ENCODE results near the gene VWA7. TPM values are rescaled to one million over a fixed set of nuclear protein-coding genes. Genes with fewer than 3 reads are reported as not detected.

The VWA7 gene
- total RNA-seq, 1 donor from 2014 or later = 0.31 TPM

DNA sequence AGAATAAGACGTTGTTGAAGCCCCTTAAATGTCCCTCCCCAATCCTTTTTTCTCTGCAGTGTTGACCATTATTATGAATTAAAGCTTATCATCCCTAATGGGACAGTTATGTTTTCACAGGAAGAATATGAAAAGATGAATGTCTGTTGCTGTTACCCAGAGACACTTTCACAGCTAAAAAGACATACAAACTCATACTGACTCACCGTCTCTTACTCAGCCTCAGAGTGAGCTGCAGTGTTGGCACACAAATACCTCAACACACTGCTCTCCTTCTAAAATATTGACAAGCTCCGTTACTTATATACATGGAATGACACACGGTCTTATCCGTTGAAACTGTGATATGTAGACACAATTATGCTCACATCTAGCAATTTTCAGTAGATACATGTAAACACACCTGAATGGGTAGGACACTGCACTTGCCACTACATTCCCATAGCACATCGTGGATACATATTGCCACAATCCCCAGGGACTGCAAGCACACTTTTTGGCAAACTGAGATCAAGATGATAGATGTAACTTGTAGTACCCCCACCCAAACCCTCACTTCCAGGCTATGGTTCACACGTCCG lies 24.3 kb downstream of the VWA7 start:
- no peak for DNase-seq

GRCh38 chr6:31750411-31751022 lies 26.6 kb downstream of the VWA7 start:
- DNase-seq = no peak

DNA sequence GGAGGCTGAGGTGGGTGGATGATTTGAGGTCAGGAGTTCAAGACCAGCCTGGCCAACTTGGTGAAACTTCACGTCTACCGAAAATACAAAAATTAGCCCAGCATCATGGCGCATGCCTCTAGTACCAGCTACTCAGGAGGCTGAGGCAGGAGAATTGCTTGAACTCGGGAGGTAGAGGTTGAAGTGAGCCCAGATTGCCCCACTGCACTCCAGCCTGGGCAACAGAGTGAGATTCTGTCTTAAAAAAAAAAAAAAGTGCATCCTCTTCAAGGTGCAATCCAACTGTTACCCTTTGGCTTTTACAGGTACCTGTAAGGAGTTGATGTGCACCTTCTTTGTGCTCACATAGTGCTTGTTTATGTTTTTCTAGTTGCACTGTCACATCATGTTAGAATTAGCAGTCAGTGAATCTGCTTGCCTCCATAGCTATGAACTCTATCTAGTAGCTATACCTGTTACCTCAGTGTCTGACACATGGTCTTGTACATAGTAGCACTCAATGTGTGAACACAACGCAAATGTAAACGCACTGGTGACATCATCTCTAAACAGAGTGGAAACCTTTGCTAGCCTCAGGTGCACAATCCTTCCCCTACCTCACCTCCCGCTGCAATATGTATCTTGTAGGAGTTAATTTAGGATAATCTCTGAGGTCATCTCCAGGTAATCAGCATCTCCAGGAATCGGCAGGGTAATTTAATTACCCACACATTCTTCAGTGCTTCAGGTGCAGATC lies 27.7 kb downstream of the VWA7 start:
- no peak for DNase-seq

- DNase-seq = no peak
Measured at GRCh38 chr6:31744422-31744821, 32.7 kb downstream of the VWA7 start.

GRCh38 chr6:31742894-31743293 lies 34.2 kb downstream of the VWA7 start:
- no peak for DNase-seq

DNA sequence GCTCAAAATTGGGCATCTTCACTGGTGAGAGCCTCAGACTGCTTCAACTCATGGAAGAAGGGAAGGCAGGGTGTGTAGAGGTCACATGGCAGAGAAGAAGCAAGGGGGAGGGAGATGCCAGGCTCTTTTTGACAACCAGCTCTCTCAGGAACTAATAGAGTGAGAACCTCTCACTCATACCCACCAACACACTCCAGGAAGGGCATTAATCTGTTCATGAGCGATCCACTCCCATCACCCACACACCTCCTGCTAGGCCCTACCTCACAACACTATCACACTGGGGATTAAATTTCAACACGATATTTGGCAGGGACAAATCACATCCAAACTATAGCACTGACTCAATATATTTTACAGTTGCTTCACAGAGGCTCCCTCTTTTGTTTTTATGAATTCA lies 35.3 kb downstream of the VWA7 start:
- no peak for DNase-seq

- no peak for DNase-seq
Measured at GRCh38 chr6:31740397-31741223, 36.5 kb downstream of the VWA7 start.

- peak; percentile 97 for DNase-seq
Measured at GRCh38 chr6:31739639-31740396, 37.3 kb downstream of the VWA7 start, which contains the start of gene MSH5. MSH5 (plus strand) TSS chr6:31740005; CDS start chr6:31740467, 462 bp downstream.

- no peak for DNase-seq
Measured at GRCh38 chr6:31737991-31738979, 38.8 kb downstream of the VWA7 start.

DNA sequence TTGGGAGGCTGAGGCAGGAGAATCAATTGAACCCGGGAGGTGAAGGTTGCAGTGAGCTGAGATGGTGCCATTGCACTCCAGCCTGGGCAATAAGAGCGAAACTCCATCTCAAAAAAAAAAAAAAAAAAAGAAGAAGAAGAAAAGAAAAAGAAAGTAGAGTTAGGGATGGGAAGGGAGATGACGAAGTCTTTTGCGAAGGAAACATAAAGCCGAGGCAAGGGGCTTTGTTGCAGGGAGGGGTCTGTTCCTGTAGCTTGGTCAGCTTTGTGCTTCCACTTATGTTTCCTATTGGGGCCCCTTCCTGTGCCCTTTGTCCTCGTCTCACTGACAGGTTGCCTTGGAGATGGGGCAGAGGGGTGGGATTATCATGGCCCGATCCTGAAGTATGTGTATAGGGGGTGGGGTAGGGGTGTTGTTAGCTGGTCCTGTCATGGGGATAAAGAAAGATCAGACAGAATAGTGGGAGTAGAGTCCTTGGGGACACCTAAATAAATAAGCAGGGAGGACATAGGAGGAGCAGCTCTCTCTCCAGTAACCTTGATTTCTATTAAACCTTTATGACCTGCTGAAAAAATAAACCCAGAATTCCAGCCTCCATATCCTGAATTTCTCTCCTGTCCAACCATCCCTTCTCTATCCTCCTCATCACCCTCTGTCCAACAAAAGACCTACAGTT lies 39.7 kb downstream of the VWA7 start:
- DNase-seq = no peak

DNA sequence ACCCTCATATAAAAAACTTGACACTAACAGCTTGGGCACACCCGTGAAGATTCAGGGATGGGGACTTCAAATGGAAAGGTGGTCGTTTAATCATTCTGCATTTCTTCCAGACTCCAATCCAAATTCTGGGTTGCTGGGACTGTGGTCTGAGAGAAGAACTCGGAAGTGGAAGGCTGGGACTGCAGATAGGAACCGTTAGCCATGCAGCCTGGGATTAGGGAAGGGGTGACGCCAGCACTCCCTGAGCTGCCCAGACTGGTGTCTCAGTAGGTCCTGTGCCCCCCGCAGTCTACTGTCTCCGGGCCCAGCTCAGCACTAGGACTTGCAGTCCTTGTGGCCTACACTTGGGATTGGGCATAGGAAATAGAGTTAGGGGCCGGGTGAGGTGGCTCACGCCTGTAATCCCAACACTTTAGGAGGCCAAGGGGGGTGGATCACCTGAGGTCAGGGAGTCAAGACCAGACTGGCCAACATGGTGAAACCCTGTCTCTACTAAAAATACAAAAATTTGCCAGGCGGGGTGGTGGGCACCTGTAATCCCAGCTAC lies 40.3 kb downstream of the VWA7 start:
- DNase-seq = no peak

DNA sequence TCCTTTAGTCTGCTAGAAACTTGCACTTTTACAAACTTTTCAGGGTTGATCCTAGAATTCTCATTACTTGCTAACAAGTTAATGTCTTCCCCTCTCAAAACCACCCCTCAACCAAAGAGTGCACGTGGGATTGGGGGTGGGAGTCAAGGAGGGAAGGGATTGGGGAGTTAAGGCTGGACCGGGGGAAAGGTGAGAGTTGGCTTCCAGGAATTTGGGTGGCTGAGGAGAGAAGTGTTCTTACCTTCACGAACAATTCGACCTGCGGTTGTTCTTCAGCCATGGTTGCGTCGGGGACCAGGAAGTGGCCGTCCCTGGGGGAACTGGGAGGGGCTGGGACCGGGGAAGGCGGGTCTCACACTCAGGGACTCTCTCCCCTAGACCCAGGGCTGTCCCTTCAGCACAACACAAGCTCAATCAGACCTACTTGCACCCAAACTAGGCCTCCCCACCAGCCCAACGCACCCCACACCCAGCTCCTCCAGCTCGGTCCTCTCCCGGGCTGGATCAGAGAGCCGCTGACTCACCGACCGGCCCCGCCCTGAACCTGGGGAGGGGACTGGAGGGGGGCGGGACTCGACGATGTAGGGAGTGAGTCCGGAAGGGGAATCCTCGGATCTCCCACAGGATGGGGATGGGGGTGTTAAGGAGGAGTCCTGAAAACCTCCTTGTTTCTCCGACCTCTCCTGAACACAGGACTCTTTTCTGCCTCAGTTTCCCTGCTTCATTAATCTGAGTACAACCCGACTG lies 40.9 kb downstream of the VWA7 start, which contains the start of gene CLIC1:
Gene CLIC1, minus strand, starts transcription at position 510 of the 747 bp plus-strand sequence. Its CDS starts 230 bp downstream, at position 280.
- no peak for DNase-seq

GRCh38 chr6:31734821-31735406 lies 42.2 kb downstream of the VWA7 start:
- DNase-seq = no peak

DNA sequence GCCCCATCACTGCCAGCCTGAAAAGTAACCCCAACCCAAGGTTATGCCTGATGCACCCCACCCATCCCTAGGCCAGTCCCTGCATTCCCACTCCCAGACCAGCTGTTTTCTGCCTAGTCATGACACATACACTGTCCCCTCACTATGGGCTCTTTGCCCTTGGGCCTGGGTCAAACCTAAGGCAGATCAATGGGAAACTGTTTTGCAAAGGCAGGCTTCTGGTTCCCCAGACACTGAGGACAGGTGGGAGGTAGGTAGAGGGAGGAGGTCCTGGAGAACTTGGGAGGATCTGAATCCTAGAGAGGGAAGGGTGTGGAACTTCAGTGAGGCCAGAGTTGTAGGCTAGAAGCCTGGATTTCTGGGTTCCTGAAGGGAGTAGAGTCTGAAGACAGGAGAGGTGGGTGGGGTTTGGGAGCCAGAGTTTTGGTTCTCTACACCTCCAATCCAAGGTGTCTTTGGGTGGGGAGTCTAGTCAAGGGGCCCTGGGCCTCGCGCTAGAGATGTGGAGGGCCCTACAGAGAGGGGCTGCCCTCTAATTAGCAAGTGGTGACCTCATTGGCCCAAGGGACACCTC lies 42.8 kb downstream of the VWA7 start:
- DNase-seq = no peak

- DNase-seq = no peak
Measured at GRCh38 chr6:31733734-31734133, 43.4 kb downstream of the VWA7 start.

DNA sequence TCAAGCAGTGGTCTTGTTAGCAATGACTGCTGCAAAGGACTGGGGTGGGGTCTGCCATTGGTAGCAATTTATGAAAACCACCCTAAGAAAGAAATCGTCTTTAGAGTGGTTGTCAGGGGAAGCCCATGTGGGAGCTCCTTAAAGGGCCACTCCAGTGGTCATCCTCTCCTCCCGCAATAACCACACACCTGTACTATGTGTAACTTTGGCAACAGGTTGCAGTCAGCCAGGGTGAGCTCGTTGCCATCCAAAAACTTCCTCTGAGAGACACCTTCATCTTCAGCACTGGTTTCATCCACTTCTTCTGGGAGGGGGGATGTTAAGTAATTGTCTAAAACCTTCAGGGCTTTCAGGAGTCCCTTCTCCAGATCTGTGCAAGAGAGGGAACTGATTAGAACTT lies 45.1 kb downstream of the VWA7 start:
- no peak for DNase-seq

DNA sequence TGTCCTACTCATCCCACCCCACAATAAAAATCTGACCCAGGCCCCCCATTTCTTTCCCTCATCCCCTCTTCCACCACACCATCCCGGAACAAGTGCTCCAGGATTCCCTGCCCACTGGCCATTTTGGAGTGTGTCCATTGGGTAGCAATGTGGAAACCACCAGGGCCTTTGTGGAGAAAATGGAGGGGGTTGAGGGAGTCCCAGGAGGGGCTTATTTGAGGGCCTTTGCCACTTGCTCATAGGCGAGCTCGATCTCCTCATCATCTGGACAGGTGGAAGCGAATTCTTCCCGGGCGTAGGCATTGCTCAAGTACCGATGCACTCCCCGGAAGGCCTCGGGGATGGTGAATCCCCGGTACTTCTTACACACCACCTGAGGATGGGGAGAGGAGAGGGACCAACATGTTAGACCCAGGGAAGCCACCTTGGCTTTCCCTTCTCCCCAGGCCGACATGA lies 46.5 kb downstream of the VWA7 start:
- DNase-seq = no peak

Measured in occipital lobe (tissue), 2 donors.